ENCODE results near the gene PKD1. TPM values are rescaled to one million over a fixed set of nuclear protein-coding genes. Genes with fewer than 3 reads are reported as not detected.
A peak's percentile ranks its signal among the peaks of the same experiment; 100 is the strongest.

Gene PKD1
- total RNA-seq, 1 donor: 118 TPM

DNA sequence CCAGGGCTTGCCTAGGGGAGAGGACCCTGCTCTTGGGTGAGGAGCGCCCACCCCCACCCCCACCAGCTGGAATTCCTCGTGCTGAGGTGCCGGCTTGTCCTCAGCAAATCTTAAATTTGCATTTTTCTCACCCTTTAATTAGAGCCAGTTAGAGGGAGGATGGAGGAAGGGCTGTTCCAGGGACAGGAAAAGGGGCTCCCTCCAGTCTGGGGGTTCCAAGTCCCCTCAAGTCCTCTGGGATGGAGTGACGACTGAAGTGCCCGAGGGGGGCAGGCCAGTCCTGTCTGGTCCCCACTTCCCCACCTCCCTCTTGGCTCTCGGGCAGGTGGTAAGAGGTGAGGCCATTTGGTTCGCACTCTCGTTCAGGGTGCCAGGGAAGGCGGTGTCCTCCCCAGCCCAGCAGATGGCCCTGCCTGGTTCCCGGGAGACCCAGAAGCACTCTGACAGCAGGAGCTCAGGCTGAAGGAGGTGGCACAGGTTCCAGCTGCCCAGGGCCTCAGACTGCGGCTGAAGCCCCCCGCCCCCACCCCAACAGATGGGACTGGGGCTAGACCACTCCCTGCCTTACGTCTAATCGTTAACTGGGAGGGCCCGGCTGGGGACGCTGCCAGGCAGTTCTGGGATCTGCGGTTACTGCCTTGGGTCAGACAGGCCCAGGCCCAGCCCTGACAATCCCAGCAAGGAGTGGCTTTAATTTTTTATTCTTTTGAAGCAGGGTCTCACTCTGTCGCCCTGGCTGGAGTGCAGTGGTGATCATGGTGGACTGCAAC lies 14.9 kb upstream of the PKD1 start:
- no peak overlapping the region for H3K4me3 ChIP-seq (ENCODE audit: low read depth, low read length)
- TF ChIP-seq, protein P1, sequence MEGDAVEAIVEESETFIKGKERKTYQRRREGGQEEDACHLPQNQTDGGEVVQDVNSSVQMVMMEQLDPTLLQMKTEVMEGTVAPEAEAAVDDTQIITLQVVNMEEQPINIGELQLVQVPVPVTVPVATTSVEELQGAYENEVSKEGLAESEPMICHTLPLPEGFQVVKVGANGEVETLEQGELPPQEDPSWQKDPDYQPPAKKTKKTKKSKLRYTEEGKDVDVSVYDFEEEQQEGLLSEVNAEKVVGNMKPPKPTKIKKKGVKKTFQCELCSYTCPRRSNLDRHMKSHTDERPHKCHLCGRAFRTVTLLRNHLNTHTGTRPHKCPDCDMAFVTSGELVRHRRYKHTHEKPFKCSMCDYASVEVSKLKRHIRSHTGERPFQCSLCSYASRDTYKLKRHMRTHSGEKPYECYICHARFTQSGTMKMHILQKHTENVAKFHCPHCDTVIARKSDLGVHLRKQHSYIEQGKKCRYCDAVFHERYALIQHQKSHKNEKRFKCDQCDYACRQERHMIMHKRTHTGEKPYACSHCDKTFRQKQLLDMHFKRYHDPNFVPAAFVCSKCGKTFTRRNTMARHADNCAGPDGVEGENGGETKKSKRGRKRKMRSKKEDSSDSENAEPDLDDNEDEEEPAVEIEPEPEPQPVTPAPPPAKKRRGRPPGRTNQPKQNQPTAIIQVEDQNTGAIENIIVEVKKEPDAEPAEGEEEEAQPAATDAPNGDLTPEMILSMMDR (IDR thresholded peaks at IDR 0.05; ENCODE audit: insufficient read depth, low read length): no peak
- DNase-seq (ENCODE audit: low read depth): peak; percentile 57

- DNase-seq (ENCODE audit: low read depth): no peak
- TF ChIP-seq, protein P1 (IDR thresholded peaks at IDR 0.05; ENCODE audit: insufficient read depth, low read length): no peak
- H3K4me3 ChIP-seq (ENCODE audit: low read depth, low read length): no peak overlapping the region
Measured at GRCh38 chr16:2149630-2150417, 14.1 kb upstream of the PKD1 start.

DNA sequence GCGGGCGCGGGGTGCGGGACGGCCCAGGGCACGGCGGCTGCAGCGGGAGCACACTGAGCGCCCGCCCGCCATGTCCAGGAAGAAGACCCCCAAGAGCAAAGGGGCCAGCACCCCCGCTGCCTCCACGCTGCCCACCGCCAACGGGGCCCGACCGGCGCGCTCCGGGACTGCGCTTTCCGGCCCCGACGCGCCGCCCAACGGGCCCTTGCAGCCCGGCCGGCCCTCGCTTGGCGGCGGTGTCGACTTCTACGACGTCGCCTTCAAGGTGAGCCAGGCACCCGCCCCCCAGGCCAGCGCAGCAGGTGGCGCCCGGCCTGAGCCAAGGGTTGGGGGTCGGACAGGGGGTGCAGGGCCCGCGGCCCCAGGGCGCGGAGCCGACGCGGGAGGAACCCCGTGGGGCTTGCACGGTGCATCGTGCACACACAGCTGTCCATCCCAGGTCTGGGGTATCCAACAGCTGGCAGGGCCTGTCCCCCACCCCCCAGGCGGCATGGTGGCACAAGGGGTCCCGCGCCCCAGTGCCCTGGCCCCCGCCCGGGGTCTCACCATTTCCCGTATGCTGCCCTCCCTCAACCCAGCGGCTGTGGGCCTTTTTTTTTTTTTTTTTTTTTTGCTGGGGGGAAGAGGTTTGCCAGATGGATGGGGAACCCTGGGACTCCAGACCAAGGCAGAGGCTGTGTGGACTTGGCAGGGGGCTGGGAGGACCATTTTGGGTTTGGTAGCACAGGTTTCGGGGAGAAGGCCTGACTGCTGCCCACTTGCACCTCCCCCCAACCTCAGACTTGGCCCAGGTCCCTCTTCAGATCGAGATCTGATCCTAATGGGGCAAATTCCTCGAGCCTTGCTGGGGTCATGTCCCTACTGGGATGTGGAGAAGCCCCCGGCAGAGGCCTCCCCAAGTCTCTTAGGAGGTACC lies 13.3 kb upstream of the PKD1 start:
- DNase-seq (ENCODE audit: low read depth): no peak
- peak overlapping the region; percentile 53 for H3K4me3 ChIP-seq (ENCODE audit: low read depth, low read length)
- TF ChIP-seq, protein P1 (IDR thresholded peaks at IDR 0.05; ENCODE audit: insufficient read depth, low read length): no peak

GRCh38 chr16:2147981-2148671 lies 12.4 kb upstream of the PKD1 start, which contains the start of gene RAB26:
RAB26 (plus strand) TSS chr16:2148625; CDS start chr16:2148784, 159 bp downstream.
- TF ChIP-seq, protein P1 (IDR thresholded peaks at IDR 0.05; ENCODE audit: insufficient read depth, low read length): no peak
- DNase-seq (ENCODE audit: low read depth): no peak
- H3K4me3 ChIP-seq (ENCODE audit: low read depth, low read length): peak within 1 kb of the TSS; percentile 53

GRCh38 chr16:2147378-2147777 lies 11.7 kb upstream of the PKD1 start:
- no peak overlapping the region for H3K4me3 ChIP-seq (ENCODE audit: low read depth, low read length)
- TF ChIP-seq, protein P1 (IDR thresholded peaks at IDR 0.05; ENCODE audit: insufficient read depth, low read length): no peak
- DNase-seq (ENCODE audit: low read depth): no peak

DNA sequence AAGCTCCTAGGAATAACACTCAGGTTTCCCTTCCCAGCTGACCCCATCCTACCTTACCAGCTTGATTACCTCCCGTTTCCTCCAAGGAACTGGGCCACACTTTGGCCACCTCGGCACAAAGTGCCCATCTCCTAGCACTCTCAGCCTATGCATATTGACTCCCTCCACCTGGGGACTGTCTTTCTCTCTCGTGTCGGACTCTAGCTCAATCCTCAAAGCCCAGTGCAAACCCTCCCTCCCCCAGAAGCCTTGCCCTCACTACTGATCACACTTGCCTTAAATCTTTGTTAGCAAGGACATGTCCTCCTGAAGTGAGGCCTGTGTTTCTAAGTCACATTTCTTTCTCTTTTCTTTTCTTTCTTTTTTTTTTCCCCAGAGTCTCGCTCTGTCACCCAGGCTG lies 10.1 kb upstream of the PKD1 start:
- DNase-seq (ENCODE audit: low read depth): no peak
- TF ChIP-seq, protein P1 (IDR thresholded peaks at IDR 0.05; ENCODE audit: insufficient read depth, low read length): no peak
- no peak overlapping the region for H3K4me3 ChIP-seq (ENCODE audit: low read depth, low read length)
